NCI-H69 (cell line): ENCODE measurements around the gene OBSCN.
A peak's percentile ranks its signal among the peaks of the same experiment; 100 is the strongest.

Source experiments
- DNase-seq: peaks from one replicate; lab custom pipeline; 2025; lab: John Stamatoyannopoulos, UW

The OBSCN gene

GRCh38 chr1:228207851-228208821 is at the start of gene OBSCN:
TSS of gene OBSCN (plus strand) at chr1:228208044. CDS start at chr1:228211784, 3,740 bp downstream.
- no peak for DNase-seq

GRCh38 chr1:228158151-228159007 is 49.5 kb upstream of the OBSCN start:
- no peak for DNase-seq

GRCh38 chr1:228159008-228159665 is 48.7 kb upstream of the OBSCN start:
- no peak for DNase-seq

- DNase-seq, result no peak
These were observed 47.6 kb upstream of the OBSCN start for GRCh38 chr1:228160201-228160761.

GRCh38 chr1:228161362-228161761 is 46.5 kb upstream of the OBSCN start:
- DNase-seq, result no peak

- DNase-seq, result no peak
These were observed 46.0 kb upstream of the OBSCN start for GRCh38 chr1:228161866-228162265.

- DNase-seq, result peak; percentile 21
These were observed 45.4 kb upstream of the OBSCN start for GRCh38 chr1:228162286-228163006.

GRCh38 chr1:228163007-228163753 is 44.7 kb upstream of the OBSCN start:
- no peak for DNase-seq

GRCh38 chr1:228163776-228164519 is 43.9 kb upstream of the OBSCN start:
- no peak for DNase-seq

GRCh38 chr1:228164561-228165371 is 43.1 kb upstream of the OBSCN start:
- no peak for DNase-seq

GRCh38 chr1:228165372-228166169 is 42.3 kb upstream of the OBSCN start, which contains the start of gene IBA57:
TSS of gene IBA57 (plus strand) at chr1:228165804. CDS start at chr1:228165817, 13 bp downstream.
- peak; percentile 99 for DNase-seq

- DNase-seq, result peak; percentile 60
These were observed 41.5 kb upstream of the OBSCN start for GRCh38 chr1:228166170-228166936.

GRCh38 chr1:228168563-228169270 is 39.1 kb upstream of the OBSCN start:
- no peak for DNase-seq

GRCh38 chr1:228169345-228169744 is 38.5 kb upstream of the OBSCN start:
- DNase-seq, result no peak

GRCh38 chr1:228170666-228171065 is 37.2 kb upstream of the OBSCN start:
- no peak for DNase-seq

GRCh38 chr1:228171221-228171891 is 36.5 kb upstream of the OBSCN start:
- DNase-seq, result no peak
